Pulmonary artery endothelial cell (primary cell): Measurements from ENCODE around the gene LYPD5. TPM values are rescaled to one million over a fixed set of nuclear protein-coding genes. Genes with fewer than 3 reads are reported as not detected.
A peak's percentile ranks its signal among the peaks of the same experiment; 100 is the strongest.
"Not testable (repeated sequence)": the region's sequence is repeated elsewhere in the genome, so short reads cannot be mapped to it uniquely, and the experiment has no call there.

Source experiments
- DNase-seq: peaks from one replicate; pipeline ENCODE4 v3.0.0-alpha.2; 2011; ENCODE audit warnings: low read depth, low spot score
- total RNA-seq: library from RNA; depleted of rRNA; stranded (reverse); fragments of >200 nt; gene quantifications from 2 replicates; pipeline ENCODE4 v1.2.3, GENCODE V29; 2014

LYPD5 gene
- total RNA-seq, 1 donor from 2014 or later: 0.53 TPM

DNA sequence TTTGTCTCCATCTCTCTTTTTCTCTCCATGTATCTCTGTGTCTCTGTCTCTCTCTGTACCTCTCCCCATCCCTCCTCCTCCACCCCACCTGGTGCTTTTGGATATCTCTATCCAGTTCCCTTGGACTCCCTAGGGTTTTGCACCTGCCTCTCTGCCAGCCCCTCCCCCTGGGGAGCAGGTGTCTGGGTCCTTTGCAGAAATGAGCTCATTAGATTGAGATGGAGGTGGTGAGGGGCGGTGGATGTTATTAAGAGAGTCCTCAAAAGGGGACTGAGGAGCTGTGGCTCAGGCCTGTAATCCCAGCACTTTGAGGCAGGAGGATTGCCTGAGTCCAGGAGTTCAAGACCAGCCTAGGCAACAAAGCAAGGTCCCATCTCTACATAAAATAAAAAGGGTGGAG, 23.6 kb downstream of the LYPD5 start:
- DNase-seq: no peak

DNA sequence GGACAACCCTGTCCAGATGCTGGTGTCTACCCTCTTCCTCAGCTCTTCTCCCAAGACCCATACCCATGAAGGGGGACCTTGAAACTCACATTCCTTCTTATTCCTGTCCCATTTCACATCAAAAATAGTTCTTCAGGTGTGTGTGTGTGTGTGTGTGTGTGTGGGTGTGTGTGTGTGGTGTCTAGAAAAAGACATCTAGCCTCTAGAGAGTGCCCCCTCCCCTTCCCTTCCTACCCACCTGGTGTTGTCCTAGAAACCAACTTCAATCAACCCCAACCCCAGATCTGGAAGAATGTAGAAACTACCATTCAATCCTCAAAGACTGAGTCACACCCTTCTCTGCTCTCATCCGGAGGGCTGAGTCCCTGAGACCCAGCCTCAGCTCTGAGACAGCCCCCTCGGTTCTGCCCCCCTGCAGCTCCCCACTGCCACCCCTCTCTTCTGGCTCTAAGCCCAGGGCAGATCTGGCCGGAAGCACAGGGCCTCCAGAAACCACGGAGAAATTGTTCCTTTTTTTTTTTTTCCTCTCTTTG, 25.0 kb downstream of the LYPD5 start:
- no peak for DNase-seq

DNA sequence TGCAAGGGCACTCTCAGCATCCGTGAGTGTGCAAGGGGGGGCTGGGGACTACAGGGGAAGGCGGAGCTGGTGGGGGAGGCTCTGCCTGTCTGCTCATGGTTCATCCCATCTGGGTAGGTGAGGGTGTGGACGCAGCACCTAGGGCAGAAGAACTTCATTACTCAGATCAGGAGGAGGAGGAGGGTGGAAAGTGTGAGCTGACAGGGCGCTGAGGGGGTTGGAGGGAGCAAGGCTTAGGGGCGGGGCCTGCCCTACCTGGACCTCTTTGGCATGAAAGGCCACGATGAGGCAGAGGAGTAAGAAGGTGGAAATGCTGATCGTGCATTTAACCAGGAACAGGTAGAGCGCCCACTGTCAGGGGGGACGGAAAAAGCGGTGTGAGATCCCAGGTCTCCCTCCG, 26.0 kb downstream of the LYPD5 start:
- no peak for DNase-seq

DNA sequence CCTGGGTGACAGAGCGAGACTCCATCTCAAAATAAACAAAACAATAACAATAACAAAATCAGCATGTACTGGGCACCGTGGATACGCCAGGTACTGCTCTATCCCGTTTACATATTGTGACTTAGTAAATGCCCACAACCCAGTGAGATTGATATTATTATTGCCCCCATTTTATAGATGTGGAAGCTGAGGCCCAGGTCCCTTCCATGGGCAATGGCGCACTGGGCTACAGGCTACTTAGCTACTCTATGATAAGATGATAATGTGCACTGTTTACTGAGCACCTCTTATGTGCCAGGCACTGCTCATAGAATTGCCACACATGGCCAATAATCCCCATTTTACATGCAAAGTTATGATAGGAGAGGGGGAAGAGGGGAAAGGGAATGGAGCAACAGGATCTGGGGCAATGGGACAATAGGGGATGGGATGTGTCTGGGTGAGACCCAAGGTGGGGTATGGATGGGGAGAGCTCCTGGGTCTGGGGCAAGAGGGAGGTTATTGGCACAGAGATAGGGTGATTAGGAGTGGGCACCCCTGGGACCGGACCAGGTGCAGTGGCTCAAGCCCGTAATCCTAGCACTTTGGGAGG, 26.9 kb downstream of the LYPD5 start:
- DNase-seq: no peak

DNA sequence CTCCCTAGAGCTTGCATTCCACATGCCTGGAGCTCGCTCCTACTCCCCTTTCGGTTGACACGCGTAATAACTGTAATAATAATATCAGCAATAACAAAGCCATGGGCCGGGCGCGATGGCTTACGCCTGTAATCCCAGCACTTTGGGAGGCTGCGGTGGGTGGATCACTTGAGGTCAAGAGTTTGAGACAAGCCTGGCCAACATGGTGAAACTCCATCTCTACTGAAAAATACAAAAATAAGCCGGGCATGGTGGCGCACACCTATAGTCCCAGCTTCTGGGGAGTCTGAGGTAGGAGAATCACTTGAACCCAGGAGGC, 27.3 kb downstream of the LYPD5 start:
- not testable (repeated sequence) for DNase-seq

DNA sequence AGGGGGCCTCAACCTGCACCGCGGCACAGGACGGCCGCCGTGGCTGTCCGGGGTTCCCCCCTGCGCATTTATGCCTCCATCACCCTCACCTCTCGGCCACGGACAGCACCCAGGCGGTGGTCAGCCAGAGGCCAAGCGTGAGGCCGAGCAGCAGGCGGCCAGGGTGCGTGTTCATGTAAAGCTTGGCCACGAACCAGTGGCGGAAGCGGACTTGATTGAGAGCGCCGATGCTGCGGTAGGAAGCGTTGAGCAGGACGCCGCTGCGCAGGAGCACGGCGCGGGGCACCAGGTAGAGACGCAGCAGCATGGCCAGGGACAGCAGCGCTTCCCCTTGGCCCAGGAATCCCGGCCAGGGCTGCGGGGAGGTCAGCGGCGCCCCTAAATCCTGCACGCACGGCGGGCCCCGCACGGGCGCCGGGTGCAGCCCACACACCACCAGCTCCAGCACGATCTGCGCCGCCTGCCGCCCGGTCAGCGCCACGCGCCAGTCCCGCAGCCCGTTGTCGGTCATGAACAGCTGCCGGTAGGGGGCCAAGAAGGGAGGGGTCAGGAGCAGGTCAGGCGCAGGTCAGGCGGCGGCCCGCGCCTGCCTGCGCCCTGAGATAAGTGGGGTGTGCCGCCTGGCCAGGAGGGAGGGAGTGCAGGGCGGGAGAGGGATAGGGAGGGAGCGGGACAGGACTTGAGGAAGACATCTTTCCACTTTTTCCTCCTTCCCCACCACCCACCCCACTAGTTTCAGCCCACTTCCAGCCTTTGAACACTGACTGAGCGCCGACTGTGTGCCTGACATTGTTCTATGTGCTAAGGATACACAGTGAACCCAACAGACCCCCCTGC, 27.9 kb downstream of the LYPD5 start:
- no peak for DNase-seq

DNA sequence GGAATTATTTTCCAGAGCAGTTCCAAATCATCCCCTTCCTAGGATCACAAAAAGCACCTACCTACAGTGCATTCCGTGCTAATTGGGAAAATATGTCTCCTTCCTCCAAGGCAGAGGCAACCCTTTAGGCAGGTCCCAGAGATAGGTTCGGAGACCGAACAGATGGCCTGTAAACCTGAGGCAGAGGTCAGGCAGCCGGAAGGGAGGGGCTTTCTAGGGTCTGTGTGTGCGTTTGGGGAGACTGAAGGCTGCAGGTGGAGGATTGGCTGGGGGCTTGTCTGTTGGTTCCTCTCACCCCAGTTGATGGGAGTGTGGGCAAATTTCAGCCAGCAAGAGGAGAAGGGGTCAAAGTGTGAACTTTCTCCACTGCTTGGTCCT, 28.5 kb downstream of the LYPD5 start:
- no peak for DNase-seq

DNA sequence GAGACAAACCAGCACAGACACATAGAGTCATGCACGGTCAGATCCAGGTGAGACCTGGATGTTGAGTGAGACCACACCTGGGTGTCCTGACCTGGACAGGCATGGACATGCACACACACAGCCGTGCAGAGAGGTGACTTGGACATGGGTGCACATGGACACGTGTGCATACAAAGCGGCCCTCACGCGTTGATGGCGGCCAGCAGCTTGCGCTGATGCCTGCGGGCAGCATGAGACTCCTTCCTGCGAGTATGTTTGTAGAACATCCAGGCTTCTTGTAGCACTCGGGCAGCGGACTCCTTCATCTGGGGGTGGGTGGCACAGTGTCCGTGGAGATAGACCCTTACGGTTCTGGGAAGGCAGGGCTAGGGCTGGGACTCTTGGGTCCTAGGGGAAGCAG, 33.0 kb downstream of the LYPD5 start:
- no peak for DNase-seq

DNA sequence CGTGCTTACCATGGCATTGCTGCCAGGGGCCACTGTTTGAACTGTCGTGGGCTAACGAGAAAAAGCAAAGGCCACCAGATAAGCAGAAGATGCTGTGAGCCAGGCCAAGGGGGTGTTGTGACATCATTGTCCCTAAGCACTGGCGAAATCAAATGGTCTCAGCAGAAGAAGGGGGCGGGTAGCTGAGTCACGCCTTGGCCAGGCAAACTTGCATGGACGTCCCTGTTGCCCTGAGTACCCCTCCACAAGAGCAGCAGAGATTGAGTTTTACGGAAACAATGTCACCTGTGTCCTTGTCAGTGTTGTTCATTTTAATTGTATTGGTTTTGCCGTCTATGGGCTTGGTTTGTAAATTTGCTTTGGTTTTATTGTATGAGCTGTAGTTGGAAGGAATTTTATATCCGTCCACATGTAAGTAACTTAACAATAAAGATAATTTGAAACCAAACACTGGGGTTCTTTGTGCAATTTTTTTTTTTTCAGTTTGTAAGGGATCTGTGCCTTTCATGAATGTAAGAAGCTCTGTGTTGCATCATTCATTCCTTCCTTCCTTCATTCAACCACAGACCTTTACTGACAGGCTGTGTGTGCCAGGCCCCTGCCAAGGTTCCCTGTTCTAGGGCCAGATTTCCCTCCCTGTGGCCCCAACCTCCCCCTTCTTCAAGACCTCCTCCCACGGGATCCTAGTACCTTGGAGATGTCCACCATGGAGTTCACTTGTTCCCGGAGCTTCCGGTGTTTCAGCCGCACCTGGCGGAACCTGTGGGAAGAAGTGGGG, 33.8 kb downstream of the LYPD5 start:
- DNase-seq: no peak

DNA sequence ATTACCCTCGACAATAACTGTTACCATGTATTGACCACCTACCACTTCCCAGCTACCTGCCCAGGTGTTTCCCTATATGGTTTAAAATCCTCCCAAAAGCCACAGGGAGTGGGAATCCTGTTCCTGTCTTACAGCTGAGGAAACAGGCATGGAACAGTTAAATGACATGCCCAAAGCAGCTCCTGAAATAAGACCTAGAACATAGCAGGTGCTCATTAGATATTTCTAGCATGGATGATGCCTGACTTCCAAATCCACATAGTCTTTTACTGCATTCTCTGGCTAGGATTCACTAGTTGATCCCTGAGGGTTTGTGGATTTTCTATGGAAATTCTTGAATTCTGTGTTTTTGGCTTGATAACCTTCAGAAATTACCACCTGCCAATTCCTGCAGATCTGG, 34.4 kb downstream of the LYPD5 start:
- DNase-seq: no peak

DNA sequence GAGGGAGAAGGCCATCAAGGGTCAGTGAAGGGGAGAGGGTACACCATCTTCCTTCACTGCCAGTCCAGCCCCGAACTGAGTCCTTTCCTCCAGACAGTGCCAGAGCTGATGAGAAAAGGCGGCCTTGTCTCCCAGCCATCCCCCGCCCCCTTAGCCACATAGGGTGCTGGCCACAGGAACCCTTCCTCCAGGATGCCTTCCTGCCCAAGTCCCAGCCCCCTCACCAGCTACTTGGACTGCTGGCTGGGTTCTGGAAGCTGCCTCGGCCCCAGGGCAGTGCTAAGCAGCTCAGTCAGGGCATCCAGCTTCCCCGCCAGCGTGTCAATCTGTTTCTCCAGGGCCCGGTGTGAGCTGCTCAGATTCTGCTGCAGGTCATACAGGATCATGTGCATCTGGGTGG, 34.9 kb downstream of the LYPD5 start:
- DNase-seq: no peak

DNA sequence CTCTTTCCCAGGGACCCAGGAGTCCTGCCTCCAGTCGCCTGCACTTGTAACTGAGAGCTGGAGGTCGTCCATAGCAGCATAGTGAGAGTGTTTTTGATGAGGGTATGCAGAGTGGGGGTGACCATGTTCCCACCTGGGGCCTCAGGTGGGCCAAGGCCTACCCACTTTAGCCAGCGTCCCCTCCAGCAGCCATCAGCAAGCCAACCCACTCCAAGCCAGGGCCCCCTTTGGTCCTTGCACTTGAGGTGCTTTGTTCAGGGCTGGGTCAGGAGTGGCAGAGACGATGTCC, 35.5 kb downstream of the LYPD5 start:
- no peak for DNase-seq

DNA sequence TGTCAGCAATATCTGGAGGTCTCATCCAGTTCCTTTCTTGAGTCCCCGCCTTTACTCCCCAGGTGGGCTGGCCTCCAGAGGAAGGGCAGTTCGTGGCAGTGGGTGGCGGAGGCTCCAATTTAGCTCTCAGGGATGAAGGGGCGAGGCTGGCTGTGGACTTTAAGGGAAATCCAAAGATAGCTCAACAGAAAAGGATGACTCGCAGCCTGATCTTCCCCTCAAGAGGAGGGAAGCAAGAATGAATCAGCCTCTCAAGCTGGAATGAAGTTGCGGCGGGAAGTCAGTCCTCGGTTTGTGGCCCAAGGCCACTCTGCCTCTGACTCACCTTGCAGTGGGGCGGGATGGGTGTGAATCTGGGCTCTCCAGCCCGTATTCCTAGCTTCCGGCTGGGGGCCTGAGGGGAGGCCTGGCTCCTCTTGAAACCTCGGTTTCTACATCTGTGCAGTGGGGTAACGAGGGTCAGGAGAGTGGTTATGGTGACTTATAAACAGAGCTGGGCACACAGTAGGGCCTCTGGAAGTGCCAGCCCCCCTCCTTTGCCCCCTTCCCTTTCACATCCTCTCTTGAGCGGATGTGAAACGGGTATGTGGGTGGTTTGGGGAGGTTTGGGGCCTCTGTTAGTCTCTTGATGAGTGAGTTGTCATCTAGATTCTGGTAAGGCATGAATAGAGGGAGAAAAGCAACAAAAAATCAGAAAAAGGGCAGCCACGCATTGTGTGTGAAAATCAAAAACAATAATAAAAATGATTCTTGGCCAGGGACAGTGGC, 37.0 kb downstream of the LYPD5 start:
- peak; percentile 57 for DNase-seq

DNA sequence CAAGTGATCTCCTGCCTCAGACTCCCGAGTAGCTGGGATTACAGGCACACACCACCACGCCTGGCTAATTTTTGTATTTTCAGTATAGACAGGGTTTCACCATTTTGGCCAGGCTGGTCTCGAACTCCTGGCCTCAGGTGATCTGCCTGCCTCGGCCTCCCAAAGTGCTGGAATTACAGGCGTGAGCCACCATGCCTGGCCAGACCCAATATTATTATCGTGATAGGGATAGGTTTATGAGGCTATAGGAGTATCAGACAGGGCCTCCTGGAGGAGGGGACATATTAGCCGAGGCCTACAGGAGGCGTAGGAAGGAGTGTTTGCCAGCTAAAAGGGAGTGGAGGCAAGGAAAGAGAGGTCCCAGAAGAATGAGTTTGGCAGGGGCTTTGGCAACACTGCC, 37.6 kb downstream of the LYPD5 start:
- not testable (repeated sequence) for DNase-seq

DNA sequence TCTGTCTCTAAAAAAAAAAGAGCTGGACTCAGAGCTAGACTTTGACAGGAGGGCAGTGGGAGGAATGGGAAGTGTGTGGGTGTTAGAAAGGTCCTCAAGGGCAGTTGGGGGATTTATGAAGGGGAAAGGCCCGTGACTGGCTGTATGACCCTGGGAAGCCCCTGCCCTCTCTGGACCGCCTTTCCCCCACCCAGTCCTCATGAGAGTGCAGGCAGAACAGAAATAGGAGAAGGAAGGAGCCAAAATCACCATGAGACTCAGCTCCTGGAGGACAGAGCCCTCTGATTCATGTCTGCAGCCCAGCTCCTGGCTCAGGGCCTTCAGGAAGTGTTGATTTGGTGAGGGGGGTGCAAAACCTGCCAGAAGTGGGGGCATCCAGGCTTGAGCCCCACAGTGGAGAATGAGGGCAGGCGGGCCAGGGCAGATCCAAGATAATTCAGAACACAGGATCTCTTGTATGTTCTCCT, 38.7 kb downstream of the LYPD5 start:
- DNase-seq: no peak

DNA sequence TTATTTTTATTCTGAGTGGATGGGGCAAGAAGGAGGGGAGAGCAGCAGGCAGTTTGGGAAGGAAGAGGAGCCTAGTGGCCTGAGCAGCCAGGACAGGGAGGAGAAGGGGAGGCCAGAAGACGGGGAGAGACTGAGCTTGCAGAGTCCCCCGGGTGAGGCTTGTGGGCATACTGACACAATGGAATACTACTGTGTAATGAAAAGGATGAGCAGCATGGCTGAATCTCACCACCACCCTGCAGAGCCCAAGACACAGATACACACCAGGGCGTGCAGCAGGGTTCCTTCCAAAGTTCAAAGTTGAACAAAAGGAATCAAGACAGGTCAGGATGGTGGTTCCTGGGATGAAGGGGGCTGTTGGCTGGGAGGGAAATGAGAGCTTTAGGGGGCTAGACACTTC, 39.4 kb downstream of the LYPD5 start:
- no peak for DNase-seq

DNA sequence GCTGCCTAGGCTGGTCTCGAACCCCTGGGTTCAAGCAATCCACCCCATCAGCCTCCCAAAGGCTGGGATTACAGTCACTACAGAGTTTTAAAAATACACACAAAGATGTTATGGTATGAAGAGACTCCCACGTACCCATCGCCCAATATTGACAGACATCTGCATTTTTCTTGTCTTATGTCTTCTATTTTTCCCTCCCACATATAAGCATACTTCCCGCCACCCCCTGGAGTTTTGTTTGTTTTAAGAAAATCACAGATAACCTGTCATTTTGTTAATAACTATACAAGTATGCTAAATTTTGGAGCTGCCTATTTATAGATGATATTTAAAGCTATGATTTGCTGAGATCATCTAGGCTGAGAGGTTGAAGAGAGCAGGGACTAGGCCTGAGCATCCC, 41.3 kb downstream of the LYPD5 start:
- no peak for DNase-seq

DNA sequence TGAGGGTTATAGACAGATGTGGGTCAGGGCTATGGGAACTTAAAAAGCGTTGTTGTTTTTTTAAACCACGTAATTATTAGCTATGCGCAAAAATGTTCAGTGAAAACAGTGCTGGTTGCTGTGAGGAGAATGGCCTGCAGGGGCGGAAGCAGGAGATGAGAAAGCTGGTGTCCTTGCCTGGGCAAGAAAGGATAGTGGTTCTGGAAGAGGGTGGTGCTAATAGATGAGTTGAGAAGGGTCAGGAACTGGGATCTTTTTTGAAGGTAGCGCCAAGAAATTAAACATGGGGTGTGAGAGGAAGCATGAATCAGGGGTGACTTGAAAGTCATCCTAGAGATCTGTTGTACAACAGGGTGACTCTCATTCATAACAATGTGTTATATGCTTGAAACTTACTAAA, 42.7 kb downstream of the LYPD5 start:
- DNase-seq: no peak

DNA sequence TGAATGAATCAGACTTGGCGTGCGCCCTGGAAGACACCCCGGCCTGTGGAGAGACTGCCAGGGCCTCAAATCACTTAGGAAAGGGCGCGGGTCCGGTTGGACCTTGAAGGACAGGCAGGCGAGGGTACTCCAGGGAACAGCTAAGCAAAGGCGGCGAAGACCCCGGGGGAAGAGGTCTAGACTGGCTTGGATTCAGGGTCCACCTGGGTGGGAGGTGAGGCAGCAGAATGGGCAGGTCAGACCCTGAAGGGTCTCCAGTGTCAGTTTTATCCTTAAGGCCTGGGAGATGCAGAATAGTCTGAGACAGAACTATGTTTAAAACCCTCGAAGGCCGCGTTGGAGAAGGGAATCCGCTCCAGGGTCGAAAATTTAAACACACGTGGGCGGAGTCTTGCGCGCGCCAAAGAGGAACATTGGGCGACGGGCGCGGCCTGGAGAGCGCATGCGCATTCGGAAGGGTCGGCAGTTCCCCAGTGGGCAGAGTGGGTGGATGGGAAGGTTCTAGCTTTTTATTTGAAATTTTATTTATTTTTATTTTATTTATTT, 46.9 kb downstream of the LYPD5 start:
- DNase-seq: no peak

DNA sequence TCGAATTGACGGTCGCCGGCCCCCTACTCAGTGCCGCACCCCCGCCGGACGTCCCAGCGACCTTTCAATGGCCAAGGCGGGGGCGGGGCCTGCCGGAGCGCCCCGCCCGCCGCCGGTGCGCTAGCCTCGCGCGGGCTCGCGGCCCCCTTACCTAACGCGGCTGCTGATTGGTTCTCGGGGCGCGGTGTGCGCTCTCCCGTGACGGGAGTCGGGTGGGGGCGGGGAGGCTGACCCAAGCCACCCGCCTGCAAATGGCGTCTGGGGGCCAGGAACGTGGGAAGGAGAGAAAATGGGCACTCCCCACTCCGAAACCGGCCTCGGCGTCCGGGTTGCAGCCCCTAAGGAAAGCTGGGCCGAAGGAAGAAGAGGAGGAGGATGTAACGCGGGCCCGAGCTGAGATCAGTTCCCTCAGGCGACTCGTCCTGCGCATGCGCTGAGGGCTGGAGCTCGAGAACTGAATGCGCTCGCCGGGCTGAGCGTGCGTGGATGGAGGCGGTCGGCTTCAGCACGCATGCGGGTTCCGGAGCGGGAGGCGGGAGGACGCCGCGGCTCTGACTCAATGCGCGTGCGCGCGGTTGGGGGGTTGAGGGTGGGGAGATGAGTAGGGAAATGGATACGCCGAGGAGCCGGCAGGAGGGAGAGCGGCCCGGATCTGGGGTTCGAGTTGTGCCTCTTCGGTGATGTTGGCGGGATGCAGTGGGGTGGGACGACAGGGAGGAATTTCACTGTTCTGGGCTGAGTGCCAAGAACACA, 47.6 kb downstream of the LYPD5 start, which contains the start of gene SMG9:
TSS of gene SMG9 (minus strand) at position 460 of the 753 bp plus-strand sequence. CDS start 4,221 bp downstream, outside the sequence.
- DNase-seq: peak; percentile 83

DNA sequence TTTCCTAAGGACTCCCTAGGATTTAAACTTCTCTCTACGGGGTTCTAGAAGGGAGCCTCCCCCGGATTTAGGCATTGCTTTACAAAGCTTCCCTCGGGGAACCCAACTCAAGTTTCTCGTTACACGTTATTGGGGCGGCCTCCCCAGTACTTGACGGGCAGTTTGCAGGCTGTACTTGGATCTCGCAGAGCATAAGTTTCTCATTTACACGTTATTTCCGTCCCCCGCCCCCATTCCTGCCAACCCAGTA, 48.1 kb downstream of the LYPD5 start:
- DNase-seq: no peak
